Measurements from ENCODE around the gene EEA1.
"Not testable (repeated sequence)": the region's sequence is repeated elsewhere in the genome, so short reads cannot be mapped to it uniquely, and the experiment has no call there.

EEA1 gene

DNA sequence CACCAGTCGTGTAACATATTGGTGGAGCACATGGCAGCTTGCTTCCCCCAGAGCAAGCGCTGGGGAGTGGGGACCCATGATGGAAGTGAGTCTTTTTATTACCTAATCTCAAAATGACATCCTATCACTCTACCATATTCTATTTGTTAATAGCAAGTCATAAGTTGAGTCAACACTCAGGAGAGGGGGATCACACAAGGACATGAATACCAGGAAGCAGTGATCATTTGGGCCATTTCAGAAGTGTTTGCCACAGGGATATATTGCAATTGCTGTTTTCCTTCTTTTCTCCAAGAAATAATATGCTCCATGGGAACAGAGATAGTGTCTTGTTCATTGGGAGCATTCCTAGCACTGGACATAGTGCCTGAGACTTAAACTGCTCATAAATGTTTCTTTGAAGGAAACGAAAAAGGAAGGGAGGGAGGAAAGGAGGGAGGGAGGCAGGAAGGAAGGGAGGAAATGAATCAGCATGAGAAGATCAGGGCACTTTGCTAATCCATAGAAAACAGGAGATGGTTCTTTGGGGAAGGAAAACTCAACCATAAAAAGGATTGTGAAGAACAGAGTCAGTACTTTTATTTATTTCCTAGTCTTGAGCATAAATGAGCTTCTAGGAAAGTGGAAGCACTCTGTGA is 39.2 kb upstream of the EEA1 start:
- TF ChIP-seq, protein P1, sequence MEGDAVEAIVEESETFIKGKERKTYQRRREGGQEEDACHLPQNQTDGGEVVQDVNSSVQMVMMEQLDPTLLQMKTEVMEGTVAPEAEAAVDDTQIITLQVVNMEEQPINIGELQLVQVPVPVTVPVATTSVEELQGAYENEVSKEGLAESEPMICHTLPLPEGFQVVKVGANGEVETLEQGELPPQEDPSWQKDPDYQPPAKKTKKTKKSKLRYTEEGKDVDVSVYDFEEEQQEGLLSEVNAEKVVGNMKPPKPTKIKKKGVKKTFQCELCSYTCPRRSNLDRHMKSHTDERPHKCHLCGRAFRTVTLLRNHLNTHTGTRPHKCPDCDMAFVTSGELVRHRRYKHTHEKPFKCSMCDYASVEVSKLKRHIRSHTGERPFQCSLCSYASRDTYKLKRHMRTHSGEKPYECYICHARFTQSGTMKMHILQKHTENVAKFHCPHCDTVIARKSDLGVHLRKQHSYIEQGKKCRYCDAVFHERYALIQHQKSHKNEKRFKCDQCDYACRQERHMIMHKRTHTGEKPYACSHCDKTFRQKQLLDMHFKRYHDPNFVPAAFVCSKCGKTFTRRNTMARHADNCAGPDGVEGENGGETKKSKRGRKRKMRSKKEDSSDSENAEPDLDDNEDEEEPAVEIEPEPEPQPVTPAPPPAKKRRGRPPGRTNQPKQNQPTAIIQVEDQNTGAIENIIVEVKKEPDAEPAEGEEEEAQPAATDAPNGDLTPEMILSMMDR (IDR thresholded peaks at IDR 0.05; ENCODE audit: borderline replicate concordance, insufficient read depth, low read depth, low read length) = no peak
- H3K4me3 ChIP-seq (ENCODE audit: low read depth, low read length) = no peak overlapping the region

DNA sequence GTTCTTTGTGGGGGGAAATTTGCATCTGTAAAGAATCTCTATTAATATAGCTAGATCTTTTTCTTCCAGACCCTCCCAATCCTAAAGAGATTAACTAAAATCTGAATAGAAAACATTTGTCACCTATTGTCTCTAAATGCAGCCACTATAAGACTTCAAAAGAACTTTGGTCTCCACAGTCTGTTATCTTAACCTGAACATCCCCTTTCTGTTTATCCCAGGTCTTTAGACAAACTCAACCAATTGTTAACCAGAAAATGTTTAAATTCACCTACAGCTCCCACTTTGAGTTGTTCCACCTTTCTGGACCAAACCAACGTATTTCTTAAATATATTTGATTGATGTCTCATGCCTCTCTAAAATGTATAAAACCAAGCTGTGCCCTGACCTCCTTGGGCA is 35.3 kb upstream of the EEA1 start:
- not testable (repeated sequence) for H3K4me3 ChIP-seq (ENCODE audit: low read depth, low read length)

DNA sequence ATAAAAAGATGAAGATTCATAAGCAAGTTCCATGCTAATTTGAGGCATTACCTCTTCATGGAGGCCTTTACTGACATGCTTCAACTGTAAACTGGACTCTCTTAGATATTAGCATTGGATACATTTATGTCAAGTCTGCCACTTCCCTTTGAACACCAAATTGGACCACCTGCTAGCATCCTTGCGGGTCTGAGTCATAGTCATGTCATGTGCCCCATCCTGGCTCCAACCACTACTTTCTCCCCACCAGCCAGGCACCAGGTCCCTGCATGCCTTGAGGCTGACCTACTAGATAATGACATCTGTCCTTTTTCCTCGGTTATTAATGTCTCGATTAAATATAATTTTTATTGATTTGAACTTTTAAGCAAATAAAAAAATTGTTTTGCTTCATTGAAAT is 32.9 kb upstream of the EEA1 start:
- TF ChIP-seq, protein P1 (IDR thresholded peaks at IDR 0.05; ENCODE audit: borderline replicate concordance, insufficient read depth, low read depth, low read length) = no peak
- H3K4me3 ChIP-seq (ENCODE audit: low read depth, low read length) = no peak overlapping the region

DNA sequence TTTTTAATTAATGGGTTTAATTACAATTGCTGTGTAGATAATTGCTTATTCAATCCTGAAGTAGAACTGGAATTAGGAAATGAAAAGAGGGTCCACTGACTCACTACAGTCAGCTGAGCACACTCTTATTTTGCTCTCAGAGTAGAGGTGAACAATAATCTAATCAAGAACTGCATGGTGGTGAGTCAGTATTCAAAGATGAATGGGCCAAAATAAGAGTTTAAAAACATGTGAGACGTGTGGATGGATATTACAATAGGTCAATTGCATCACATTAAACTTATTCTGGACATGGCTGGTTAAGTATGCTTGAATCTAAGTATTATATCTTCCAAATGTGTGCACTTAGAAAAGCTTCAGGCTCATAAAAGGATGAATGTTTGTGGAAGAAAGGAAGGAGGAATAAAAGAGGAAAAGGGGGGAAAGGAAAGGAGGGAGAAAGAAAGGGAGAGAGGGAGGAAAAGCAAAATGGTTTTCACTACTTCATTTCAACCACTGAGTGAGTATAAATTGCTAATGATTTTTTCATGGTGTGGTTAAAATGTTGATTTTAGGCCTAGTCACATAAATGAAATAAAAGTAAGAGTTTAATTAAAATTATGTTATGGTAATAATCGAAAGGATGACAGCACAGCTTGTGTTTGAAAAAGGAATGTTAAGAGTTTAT is 27.0 kb upstream of the EEA1 start:
- TF ChIP-seq, protein P1 (IDR thresholded peaks at IDR 0.05; ENCODE audit: borderline replicate concordance, insufficient read depth, low read depth, low read length) = no peak
- H3K4me3 ChIP-seq (ENCODE audit: low read depth, low read length) = no peak overlapping the region

DNA sequence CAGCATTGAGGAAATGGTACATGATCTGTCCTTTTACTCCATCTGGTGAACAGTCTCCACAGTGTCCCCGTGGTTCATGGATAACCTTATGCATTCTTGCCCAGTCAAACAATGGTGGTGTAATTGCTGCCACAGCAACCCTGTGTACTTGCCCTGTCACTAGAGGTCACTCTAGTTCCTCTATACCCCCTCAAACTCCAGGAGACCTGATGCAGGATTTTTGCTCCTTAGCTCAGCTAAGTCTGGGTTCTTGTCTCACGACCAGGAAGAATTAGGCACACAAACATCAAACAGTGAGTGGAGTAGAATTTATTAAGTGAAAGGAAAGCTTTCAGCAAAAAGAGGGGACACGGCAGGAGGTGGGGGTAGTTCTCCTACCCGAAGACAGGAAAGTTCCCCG is 24.7 kb upstream of the EEA1 start:
- no peak overlapping the region for H3K4me3 ChIP-seq (ENCODE audit: low read depth, low read length)
- TF ChIP-seq, protein P1 (IDR thresholded peaks at IDR 0.05; ENCODE audit: borderline replicate concordance, insufficient read depth, low read depth, low read length) = no peak

- H3K4me3 ChIP-seq (ENCODE audit: low read depth, low read length) = no peak overlapping the region
- TF ChIP-seq, protein P1 (IDR thresholded peaks at IDR 0.05; ENCODE audit: borderline replicate concordance, insufficient read depth, low read depth, low read length) = no peak
Measured at GRCh38 chr12:92952394-92952793, 23.3 kb upstream of the EEA1 start.

GRCh38 chr12:92951006-92951405 is 21.9 kb upstream of the EEA1 start:
- TF ChIP-seq, protein P1 (IDR thresholded peaks at IDR 0.05; ENCODE audit: borderline replicate concordance, insufficient read depth, low read depth, low read length) = no peak
- no peak overlapping the region for H3K4me3 ChIP-seq (ENCODE audit: low read depth, low read length)
